DMS53 treated with DMSO at 0.1 percent for 48 hours (cell line): ENCODE results near the gene SEPTIN3.
A peak's percentile ranks its signal among the peaks of the same experiment; 100 is the strongest.

Source experiments
- DNase-seq: peaks from one replicate; lab custom pipeline; 2025; ENCODE audit not compliant: unreplicated experiment; lab: John Stamatoyannopoulos, UW

Gene SEPTIN3, protein sequence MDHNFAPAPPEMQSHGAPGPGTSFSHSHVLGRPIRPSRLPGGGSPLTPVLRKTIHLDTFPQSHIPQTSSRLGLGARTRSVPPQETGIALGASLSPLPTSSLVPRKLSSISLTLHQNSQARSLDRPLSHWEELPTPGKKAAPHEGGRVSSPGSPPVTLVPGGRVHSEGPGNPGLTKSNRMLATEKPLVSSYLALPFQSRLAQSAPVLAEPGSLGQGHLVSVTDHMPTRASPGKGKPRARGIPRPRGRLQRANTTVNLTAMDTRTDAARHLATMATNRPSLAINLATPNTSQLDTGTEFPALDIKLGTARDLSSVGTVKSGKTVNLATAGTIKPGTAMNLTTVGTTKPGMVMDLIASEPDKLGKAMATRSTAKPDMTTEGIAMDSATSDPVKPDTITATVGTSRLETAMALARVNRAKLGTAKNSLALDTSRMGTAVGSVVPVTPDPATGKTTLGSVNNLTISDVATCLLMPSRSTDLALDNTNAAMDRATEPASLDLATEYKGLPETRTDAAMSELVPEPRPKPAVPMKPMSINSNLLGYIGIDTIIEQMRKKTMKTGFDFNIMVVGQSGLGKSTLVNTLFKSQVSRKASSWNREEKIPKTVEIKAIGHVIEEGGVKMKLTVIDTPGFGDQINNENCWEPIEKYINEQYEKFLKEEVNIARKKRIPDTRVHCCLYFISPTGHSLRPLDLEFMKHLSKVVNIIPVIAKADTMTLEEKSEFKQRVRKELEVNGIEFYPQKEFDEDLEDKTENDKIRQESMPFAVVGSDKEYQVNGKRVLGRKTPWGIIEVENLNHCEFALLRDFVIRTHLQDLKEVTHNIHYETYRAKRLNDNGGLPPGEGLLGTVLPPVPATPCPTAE

DNA sequence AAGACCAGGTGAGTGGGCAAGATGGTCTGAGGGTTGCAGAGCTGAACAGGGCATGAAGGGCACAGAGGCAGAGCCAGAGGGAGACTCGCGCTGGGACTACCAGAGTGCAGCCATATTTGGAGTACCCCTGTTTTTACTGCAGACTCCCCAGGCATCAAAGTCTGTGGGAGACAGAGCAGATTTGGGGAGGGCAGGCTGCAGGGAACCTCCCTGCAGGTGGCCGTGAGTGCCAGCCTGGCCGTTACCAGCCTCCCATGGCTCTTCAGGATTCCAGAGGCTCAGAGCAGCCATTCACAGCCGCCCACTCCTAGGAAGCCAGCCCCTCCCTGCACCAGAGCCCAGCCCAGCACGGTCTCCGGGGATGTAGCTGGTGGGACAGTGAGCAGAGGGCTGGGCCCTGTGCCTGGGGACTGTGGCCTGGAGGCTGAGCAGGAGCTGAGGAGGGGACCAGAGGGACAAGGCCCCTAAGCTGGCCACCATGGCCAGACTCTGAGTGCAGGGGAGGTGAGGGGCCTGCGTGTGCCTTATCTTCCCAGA is at the start of gene SEPTIN3:
TSS of gene SEPTIN3 (plus strand) at position 334 of the 537 bp plus-strand sequence. CDS start 2,050 bp downstream, outside the sequence.
- no peak for DNase-seq

DNA sequence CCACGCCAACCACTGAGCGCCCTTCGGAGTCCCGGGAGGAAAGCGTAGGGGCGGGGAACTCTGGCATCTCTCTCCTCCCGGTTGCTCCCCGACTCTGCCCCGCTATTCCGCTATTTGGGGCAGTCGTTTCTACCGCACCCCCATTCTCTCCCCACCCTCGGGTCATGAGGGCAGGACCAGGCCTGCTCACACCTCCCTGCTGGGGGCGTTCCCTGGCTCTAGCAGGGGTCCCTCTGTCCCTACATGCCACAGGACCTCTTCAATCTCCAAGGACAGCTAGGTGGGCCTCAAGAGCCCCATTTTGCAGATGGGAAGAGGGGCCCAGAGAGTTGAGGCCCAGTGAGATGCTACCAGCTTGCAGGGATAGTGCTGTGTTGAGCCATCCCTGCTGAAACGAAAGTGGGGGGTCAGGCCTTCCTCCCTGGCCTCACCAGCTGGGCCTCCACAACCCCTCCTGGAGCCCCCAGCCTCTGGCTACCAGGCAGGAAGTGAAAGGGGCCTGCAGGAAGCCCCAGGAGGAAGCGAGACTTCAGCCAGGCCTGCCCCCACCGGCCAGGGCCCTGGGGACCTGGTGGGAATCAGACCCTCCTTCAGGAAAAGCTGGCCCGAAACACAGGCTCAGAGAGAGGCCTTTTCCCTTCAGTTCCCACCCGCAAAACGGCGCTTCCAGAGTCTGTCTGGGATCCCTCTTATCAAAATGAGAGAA is 48.8 kb upstream of the SEPTIN3 start:
- DNase-seq = no peak

DNA sequence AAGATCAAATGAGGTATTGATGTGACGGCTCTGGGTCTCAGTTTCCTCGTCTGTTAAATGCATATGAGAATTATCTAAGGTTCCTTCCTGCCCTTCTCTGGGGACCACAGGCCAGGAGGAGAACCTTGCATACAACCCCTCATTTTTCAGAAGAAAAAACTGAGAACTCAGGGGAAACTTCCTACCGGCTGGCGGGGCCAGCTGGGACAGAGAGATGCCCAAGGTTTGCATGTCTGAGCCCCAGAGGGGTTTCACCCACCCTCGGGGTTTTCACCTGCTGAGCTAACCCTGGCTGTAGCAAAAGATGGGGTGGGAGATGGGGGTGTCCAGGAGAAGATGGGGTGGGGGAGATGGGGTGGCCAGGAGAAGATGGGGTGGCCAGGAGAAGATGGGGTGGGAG is 46.9 kb upstream of the SEPTIN3 start:
- DNase-seq = no peak

DNA sequence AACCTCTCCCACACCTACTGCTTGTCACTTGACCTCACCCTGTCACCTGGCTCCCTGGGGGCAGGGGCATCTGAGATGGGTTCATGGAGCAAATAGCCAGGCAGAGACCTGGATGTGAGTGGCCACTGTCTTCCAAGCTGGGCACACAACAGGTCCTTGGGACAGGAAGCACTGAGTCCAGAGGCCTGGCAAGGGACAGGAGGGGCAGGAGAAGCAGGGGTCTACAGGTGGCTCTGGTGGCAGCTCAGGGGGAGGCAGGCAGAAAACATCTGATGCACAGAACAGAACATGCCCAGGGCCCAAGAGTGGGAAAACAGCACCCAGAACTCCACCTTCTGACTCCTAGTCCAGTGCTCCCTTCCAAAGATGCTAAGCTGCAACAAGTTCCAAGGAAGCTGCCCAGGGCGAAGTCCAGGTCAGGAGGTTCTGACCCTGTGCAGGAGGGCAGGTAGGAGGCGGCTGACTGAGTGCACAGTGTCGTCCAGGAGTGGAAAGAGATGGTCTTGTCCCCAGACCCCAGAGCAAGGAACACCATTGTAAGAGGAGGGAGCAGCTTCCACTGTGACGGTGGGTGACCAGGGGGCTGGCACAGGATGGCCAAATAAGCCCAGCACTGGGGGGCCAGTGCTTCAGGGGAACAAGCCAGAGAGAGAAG is 46.2 kb upstream of the SEPTIN3 start:
- no peak for DNase-seq

DNA sequence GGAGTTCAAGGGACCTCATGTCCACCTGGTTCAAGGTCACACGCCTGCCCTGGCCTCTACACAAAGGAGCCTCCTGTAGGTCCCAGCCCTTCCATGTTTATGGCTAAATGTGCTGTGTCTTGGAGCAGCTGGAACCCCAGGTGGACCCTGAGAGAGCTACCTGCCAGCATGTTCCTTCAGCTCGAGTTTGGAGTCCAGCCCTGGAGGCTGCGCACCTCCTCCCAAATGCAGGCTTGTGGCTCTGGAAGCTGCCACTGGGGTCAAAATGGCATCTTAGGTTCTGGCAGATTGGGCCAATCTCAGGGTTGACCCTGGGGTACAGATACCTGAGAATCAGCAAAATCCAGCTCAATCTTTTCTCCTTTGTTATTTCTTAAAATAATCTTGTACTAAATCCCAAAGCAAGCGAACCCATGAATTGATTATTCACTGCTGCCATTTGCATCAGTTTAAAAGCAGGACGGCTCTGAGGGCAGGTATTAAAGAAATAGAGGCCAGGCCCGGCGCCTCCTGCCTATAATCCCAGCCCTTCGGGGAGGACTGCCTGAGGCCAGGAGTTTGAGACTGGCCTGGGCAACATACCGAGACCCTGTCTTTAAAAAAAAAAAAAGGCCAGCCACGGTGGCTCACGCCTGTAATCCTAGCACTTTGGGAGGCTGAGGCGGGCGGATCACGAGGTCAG is 45.5 kb upstream of the SEPTIN3 start:
- no peak for DNase-seq

DNA sequence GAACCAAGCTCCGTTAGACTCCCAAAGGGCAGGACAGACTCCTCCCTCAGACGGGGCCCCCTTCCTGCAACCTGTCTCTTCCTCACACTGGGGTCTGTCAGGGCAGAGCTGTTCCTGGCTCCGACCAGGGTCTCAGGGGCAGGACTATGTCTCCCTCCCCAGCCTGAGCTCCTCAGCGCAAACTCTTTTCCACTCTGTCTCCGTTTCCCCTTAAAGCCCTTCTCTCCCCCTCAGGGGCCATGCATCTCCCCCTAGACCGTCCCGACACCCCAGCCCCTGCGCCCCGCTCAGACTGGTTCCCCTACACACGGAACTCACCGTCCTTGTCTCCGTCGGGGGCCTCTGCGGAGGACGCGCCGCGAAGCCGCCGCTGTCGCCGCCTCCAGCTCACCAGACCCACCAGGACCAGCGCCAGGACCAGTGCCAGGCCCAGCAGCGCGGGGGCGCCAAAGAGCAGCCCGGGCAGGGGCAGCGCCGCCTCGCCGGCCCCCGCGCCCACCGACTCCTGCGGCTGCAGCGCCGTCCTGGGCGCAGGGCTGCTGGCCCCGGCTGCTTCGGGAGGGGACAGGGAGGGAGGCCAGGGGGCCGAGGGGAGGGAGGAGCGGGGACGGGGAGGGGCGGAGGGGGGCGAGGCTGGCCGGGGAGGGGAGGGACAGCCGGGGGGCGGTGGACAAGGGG is 43.3 kb upstream of the SEPTIN3 start:
- peak; percentile 14 for DNase-seq

DNA sequence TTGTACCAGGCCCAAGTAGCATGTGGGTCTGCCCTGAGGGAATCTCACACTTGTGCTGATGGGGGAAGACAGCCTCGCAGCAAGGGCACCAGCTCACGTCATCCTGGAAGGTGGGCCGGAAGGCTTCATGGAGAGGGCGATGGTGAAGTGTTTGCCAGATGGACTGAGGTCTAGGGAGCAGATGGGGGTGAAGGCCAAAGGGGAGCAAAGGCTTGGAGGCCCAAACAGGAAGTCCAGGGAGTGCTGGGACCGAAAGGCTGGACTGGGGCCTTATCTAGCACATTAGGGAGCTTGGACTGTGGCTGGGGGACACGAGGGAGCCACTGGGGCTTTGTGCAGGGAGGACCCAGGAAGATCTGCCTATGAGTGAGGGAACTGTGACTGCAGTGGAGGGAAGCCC is 41.4 kb upstream of the SEPTIN3 start:
- no peak for DNase-seq

DNA sequence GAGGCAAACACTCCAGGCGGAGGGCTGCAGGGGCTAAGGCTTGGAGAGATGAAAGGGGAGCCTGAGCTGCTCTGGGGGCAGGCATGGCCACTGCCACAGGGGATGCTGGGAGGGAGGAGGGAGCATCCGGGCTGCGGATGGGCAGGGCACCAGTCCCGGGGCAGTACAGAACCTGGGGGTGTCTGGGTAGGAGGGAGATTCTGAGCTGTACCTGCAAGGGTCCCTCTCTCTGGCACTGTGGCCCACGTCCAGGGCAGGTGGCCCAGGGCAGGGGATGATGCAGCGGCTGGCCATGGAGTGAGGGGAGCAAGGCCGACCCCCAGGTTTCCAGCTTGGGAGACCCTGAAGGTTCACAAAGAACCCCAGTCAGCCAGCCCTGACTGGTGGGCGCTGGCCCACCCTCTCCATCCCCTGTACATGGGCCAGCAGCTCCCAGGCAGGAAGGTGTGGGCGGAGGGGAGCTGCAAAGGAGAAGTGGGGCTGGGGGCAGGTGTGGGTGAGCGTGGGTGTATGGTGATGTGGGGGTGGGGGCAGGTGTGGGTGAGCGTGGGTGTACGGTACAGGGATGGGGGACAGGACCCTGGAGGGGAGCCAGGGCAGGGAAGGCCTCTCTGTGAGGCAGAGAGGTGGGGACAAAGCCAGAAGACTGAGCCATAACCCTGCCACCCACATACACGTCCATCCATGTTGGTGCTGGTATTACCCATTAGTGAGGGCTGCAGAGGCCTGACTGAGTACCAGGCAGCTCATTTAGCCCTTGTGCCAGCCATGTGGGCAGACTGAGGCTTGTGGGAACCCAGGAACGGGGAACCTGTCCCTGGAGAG is 40.4 kb upstream of the SEPTIN3 start:
- DNase-seq = no peak

DNA sequence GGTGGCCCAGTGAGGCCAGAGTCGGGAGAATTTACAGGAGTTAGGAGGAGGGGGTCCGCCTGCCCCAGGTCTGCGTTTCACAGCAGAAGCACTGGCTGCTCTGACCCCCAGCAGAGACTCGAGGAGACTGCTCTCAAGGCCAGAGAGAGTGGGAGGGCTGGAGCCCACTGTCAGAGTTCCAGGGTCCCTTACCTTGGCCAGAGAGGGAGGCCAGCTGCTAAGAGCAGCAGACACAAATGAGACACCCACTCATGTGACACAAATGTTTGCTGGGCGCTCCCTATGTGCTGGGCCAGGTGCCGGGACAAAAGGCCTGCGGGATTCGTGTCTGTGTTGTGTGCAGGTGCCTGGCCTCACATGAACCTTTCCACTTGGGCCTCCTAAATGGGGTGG is 39.8 kb upstream of the SEPTIN3 start:
- DNase-seq = peak; percentile 23

DNA sequence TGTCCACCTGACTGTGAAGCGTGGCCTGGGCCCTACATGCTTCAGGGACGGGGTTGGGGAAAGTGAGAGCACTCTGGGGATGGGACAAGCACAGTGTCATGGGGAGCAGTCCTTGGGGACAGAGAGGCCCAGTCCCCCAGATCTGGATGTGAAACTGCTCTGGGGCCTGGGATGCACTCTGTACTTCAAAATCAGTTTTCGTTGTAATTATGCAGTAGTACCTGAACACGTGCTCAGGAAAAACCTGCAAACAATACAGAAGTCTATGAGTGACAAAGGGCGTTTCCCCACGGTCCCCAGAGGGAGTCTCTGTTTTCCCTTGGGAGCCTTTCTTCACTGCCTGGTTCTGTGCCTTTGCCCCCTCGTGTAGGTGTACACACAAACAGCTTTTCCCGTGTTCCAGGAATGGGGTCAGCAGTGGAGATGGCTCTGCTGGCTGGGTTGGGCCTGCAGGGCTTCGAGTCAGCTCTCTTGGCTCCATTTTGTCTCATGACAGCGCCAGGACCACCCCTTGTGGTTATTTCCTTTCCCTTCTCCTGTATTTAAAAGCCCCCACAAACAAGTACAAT is 37.5 kb upstream of the SEPTIN3 start:
- DNase-seq = no peak

DNA sequence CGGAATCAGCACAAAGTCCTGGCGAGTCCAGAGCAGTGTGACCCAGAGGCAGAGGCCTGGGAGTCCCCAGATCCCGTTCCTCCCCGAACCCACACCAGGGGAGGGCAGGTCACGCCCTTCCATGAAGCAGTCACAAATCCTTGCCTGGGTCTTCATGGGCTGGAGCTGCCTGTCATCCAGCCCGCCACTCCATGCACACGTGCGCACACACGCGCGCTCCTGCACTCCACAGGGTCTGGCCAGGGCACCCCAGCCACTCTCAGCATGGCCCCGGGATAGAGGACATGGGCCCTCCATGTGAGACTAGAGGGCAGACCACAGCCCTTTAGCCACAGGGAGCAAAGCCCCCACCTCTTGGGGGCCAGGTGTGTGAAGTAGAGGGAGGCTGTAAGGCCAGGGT is 36.9 kb upstream of the SEPTIN3 start:
- no peak for DNase-seq

DNA sequence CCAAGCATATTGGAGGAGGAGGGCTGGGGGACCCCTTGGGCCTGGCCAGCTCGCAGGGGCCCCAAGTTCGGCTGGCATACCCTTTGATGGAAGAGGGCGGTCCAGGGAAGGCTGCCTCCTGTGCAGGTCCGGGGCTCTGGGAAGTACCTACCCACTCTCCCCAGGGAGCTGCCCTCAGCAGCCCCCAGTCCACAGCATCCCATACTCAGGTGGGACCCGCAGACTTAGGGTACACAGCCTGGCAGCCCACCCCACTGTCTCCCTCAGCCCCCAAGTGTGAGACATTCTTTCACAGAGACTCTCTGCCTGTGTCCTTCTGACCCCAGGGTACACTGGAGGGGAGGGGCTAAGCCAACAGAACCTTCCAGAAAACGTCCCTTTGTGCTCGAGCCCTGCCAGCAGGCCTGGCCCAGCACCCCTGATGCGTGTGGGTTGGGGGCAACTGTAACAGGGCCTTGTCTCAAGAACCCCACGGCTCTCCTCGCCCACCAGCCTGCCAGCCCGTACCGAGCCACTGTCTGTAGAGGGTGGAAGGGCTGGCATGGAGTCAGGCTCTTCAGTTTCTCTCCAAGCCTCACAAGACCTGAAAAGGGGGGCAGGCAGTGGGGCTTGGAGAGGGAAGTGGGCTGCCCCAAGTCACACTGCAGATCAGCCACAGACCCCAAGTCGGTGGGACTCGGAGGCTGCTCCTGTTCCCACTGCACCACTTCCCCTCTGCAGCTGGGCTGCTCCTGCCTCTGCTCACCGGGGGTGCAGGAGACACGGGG is 35.6 kb upstream of the SEPTIN3 start:
- no peak for DNase-seq

DNA sequence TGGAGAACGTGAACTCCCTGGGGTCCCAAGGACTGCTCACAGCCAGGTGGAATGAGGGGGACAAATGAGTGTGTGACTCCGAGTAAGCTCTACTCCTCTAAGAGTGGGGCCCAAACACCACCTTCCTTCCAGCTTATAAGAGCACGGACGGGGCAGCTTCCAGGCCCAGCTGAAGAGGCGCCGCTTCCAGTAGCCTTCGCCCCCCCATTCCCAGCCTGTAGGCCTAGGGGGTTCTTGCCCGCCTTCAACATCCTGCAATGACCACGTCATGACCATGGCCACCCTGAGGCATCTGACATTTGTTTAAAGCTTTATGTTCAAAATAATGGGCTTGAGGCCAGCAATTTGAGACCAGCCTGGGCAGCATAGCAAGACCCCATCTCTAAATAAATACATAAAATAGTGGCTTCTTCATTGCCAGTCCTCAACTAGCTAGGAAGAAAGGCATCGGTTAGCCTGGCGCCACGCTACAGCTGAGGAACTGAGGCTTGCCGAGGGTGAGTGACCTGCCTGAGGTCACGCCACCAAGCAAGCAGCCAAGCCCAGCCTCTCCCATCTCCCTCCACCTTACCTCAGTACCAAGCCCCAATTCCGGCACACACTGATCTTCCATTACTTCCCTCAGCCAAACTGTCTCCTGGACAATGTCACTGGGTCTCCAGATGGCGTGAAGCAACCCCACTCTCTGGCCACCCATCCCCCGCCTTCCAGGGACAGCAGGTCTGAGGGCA is 34.8 kb upstream of the SEPTIN3 start:
- no peak for DNase-seq

DNA sequence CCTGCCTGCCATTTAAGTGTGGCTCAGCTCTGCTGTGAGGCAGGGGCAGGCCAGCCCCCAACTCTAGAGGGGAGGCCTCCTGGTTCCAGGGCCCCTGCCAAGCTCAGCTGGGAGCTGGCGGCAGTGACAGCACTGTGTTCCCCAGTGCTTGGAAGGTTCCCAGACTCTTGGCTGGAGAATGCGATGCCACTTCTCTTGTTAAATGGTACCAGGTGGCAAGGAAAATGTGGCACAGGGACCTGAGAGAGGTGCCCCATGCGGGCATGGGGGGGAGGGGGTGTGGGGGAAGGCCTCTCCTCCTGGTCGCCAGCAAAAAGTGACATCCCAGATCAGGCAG is 34.3 kb upstream of the SEPTIN3 start:
- DNase-seq = no peak

DNA sequence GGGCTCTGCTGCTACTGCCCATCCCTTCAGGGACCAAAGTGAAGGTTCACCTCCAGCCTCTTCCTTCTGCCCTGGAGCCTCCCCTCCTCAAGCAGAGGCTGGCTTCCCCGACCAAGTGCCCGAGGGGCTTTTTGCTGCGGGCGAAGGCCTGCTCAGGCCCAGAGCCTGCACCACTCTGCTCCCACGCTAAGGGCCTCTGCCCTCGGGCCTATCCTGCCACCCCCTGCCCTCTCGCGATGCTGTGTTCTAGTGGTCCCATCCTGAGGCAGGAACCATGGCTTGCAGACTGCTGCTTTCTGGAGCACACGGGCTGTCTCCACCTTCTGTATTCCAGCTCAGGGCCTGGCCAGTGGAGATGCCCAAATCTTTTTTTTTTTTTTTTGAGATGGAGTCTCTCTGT is 33.7 kb upstream of the SEPTIN3 start:
- no peak for DNase-seq

DNA sequence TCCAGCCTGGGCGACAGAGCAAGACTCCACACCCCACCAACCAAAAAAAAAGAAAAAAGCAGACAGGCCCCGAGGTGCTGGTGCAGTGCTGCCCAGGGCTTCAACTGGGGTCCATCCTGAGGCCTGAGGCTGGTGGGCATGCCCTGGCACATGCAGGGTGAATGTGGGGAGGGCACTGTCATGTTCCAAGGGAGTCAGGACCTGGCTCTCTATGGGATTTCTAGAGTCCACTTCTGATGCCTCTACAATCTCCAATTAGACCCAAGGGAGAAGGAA is 32.4 kb upstream of the SEPTIN3 start:
- no peak for DNase-seq
